Measurements from ENCODE around the gene NUP62. TPM values are rescaled to one million over a fixed set of nuclear protein-coding genes. Genes with fewer than 3 reads are reported as not detected.

Gene NUP62
- total RNA-seq, 2 donors from 2014 or later, result 29.9 to 34.3 TPM

DNA sequence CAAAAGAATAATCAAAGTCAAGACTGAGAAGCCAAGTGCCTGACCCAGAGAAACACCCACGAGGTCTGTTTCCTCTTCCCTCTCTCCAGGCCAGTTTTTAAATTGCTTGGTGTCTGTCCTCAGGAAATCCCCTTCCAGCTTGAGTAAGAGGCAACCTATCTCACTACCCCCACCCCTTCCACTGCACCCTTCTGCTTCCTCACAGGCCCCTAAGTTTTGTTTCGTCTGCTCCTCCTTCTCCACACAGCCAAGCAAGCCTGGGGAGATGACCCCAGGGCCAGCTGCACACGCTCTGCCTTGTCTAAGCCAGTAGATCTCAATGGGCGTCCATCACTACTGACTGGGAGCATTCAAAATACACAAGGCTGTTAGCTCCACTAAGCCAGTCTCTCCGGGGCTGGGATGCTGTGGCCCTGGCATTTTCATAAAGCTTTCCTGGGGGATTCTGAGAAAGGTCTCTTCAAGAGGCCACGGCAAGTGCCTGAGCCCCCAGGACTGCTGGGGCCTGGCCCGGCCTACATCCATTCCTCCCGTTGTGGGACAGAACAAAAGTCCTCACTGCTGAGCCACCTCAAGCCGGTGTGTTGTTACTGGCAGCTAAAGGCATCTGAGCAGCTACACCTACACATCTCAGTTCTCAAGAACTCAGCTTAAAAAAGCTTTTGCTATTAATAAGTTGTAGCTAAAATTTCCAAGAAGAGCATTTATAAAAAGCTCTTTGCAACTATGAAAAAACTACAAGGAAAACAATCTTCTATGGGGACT is 17.7 kb downstream of the NUP62 start:
- DNase-seq (ENCODE audit: low spot score) (no peak), ATAC-seq (ENCODE audit: insufficient number of reproducible peaks, low FRiP score, low read depth) (peak; percentile 32)
- Histone ChIP-seq H3K36me3 (peaks cover 21% of the 10 kb centered on the region), H3K4me3 (no peak overlapping the region), H3K9me3 (no peaks in the 10 kb centered on the region), H3K4me1 (ENCODE audit: control insufficient read depth in 1 of 2, low read depth in 2 of 2) (peaks cover 6 to 30% of the 10 kb centered on the region in 2 donors), H3K27me3 (replicated peaks; ENCODE audit: insufficient read depth) (no peaks in the 10 kb centered on the region), H3K27ac (peak overlapping the region; percentile 69 to 77)
- TF ChIP-seq, protein P1, sequence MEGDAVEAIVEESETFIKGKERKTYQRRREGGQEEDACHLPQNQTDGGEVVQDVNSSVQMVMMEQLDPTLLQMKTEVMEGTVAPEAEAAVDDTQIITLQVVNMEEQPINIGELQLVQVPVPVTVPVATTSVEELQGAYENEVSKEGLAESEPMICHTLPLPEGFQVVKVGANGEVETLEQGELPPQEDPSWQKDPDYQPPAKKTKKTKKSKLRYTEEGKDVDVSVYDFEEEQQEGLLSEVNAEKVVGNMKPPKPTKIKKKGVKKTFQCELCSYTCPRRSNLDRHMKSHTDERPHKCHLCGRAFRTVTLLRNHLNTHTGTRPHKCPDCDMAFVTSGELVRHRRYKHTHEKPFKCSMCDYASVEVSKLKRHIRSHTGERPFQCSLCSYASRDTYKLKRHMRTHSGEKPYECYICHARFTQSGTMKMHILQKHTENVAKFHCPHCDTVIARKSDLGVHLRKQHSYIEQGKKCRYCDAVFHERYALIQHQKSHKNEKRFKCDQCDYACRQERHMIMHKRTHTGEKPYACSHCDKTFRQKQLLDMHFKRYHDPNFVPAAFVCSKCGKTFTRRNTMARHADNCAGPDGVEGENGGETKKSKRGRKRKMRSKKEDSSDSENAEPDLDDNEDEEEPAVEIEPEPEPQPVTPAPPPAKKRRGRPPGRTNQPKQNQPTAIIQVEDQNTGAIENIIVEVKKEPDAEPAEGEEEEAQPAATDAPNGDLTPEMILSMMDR (IDR thresholded peaks at IDR 0.05), result no peak

DNA sequence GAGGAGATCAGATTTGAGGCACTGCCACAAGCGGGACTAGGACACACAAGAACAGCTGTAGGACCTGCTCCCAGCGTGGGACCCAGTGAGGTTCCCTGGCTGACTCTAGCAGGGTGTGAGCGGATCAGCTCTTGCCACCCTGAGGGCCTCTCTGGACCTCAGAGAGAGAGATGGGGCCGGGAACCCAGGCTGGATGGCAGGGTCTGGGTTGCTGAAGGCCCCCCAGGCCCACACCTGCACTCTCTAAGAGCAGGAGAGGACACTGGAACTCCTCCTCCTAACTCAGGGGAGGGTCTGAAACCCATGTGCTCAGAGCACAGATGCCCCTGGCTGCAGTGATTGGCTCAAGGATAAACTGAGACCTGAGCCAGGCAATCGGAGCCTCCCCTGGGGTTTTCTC is 19.1 kb downstream of the NUP62 start:
- DNase-seq (ENCODE audit: low spot score) (no peak), ATAC-seq (ENCODE audit: insufficient number of reproducible peaks, low FRiP score, low read depth) (no peak)
- Histone ChIP-seq H3K36me3 (peaks cover 21% of the 10 kb centered on the region), H3K27me3 (replicated peaks; ENCODE audit: insufficient read depth) (no peaks in the 10 kb centered on the region), H3K9me3 (no peaks in the 10 kb centered on the region), H3K4me1 (ENCODE audit: control insufficient read depth in 1 of 2, low read depth in 2 of 2) (peaks cover 6 to 30% of the 10 kb centered on the region in 2 donors), H3K27ac (no peak overlapping the region), H3K4me3 (no peak overlapping the region)
- TF ChIP-seq, protein P1 (IDR thresholded peaks at IDR 0.05), result no peak

- peaks cover 21% of the 10 kb centered on the region for H3K36me3 ChIP-seq
- H3K27me3 ChIP-seq (replicated peaks; ENCODE audit: insufficient read depth), result no peaks in the 10 kb centered on the region
- TF ChIP-seq, protein P1 (IDR thresholded peaks at IDR 0.05), result no peak
- no peak for DNase-seq (ENCODE audit: low spot score)
- H3K27ac ChIP-seq, result no peak overlapping the region
- H3K4me3 ChIP-seq, result no peak overlapping the region
- no peaks in the 10 kb centered on the region for H3K9me3 ChIP-seq
- peaks cover 6 to 30% of the 10 kb centered on the region in 2 donors for H3K4me1 ChIP-seq (ENCODE audit: control insufficient read depth in 1 of 2, low read depth in 2 of 2)
- no peak for ATAC-seq (ENCODE audit: insufficient number of reproducible peaks, low FRiP score, low read depth)
Measured at GRCh38 chr19:49908480-49909420, 20.6 kb downstream of the NUP62 start.

DNA sequence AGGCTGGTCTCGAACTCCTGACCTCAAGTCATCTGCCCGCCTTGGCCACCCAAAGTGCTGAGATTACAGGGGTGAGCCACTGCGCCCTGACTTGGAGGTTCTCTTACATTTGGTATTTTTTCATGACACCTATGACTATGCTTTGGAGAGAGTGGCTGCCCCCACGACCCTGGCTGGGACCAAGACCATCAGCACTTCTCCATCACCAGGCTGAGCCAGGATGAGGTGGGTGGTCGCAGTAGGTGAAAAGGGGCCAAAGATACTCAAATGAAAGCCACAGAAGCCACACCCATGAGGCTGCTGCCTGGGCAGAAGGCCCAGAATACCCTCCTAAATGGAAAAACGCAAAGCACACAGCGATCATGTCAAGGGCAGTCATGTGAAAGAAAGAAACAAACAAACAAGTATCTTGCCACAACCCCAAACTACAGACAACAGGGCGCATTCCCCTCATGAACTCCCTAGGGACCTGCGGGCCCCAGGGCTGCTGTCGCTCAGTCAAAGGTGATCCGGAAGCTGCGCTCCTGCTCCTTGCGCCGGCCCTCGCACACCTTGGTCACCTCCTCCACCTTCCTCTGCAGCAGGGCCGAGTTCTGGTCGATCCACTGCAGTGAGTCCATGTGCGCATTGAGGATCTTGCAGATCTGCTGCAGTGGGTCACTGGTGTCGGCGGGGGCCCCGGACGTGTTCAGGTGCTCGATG is 21.4 kb downstream of the NUP62 start:
- ATAC-seq (ENCODE audit: insufficient number of reproducible peaks, low FRiP score, low read depth) (no peak), DNase-seq (ENCODE audit: low spot score) (no peak)
- TF ChIP-seq, protein P1 (IDR thresholded peaks at IDR 0.05), result no peak
- peaks cover 6 to 23% of the 10 kb centered on the region in 2 donors for H3K4me1 ChIP-seq (ENCODE audit: control insufficient read depth in 1 of 2, low read depth in 2 of 2)
- H3K9me3 ChIP-seq, result no peaks in the 10 kb centered on the region
- no peaks in the 10 kb centered on the region for H3K27me3 ChIP-seq (replicated peaks; ENCODE audit: insufficient read depth)
- peaks cover 21% of the 10 kb centered on the region for H3K36me3 ChIP-seq
- no peak overlapping the region for H3K4me3 ChIP-seq
- no peak overlapping the region for H3K27ac ChIP-seq
